Adrenal gland (tissue), 12 donors: ENCODE measurements around the gene SLC11A1. TPM values are rescaled to one million over a fixed set of nuclear protein-coding genes. Genes with fewer than 3 reads are reported as not detected.

ENCODE experiments used
- DNase-seq, 7 donors: peaks; one replicate each; pipeline ENCODE4 v3.0.0-alpha.2; 2019 to 2020
- H3K27ac ChIP-seq, 5 donors: fragments of 200-600 bp; sonication (generic) in 4 of 5; 1 replicate in 3 of 5; 2 replicates in 2 of 5; pipeline versions ENCODE4 v1.5.1 to v1.8.0; 2016 to 2020; ENCODE audit warnings: mild to moderate bottlenecking in 1 of 5
- H3K27me3 ChIP-seq: fragments of 200-600 bp; 2 replicates; pipeline ENCODE4 v1.8.0; 2021
- H3K36me3 ChIP-seq, 2 donors: fragments of 200-600 bp; replicated peaks in 1 of 2; 1 replicate in 1 of 2; 2 replicates in 1 of 2; pipeline versions ENCODE4 v1.5.1 to v1.8.0; 2018 to 2022
- H3K4me1 ChIP-seq, 2 donors: fragments of 200-600 bp; replicated peaks in 1 of 2; 1 replicate in 1 of 2; 2 replicates in 1 of 2; pipeline versions ENCODE4 v1.5.1 to v1.8.0; 2018 to 2021
- H3K4me3 ChIP-seq, 4 donors: fragments of 200-600 bp; sonication (generic) in 3 of 4; one replicate each; pipeline ENCODE4 v1.5.1; 2016 to 2018
- H3K9me3 ChIP-seq, 3 donors: fragments of 200-600 bp; sonication (generic) in 1 of 3; replicated peaks in 1 of 3; 1 replicate in 2 of 3; 2 replicates in 1 of 3; pipeline versions ENCODE4 v1.5.1 to v1.8.0; 2016 to 2021
- POLR2A ChIP-seq, 2 donors: fragments of 450-650 bp; IDR thresholded peaks; one replicate each; pipeline ENCODE4 v1.6.1; 2017; ENCODE audit warnings: antibody characterized with exemption in 2 of 2, mild to moderate bottlenecking in 2 of 2, moderate library complexity in 1 of 2
- WGBS, 4 donors: extraction: QIAGEN DNeasy Blood & Tissue Kit in 2 of 4; methylation state at CpG; one replicate each; pipeline versions ENCODE4 v1.1.5 to v1.1.7; 2013 to 2017; 5-methylcytosine and 5-hydroxymethylcytosine counted together
- intact Hi-C, 2 donors: fragments of 100-400 bp; cut with DNase I; formaldehyde crosslinking; loops; one replicate each; pipeline versions ENCODE4 v1.14.1 to v1.15.0; 2022 to 2023
- polyA plus RNA-seq, 3 donors: library from polyadenylated mRNA; stranded (reverse); fragments of 200-250 nt in 2 of 3; fragments of 350-450 nt in 1 of 3; fragmentation: Illumina TruSeq in 1 of 3; extraction: RNeasy Lipid Tissue Mini Kit (QIAGEN cat#74804) in 1 of 3; gene quantifications; one replicate each; pipeline ENCODE4 v1.2.3, GENCODE V29; 2013 to 2014
- total RNA-seq, 9 donors: library from RNA; depleted of rRNA in 4 of 9; stranded (reverse); fragments of >200 nt in 4 of 9; fragments of 120-200 nt in 1 of 9; fragmentation: NEBNext Ultra II Directional in 1 of 9; extraction: Animal tissue kit (Norgen Biotek cat#: 25700) in 1 of 9; gene quantifications; one replicate each; pipeline versions ENCODE4 v1.1.0 to v1.2.4, GENCODE V29; 2013 to 2023
- TF ChIP-seq, protein P1 (sequence below), 6 experiments: fragments of 450-650 bp in 4 of 6; fragments of 200-600 bp in 2 of 6; sonication (generic) in 1 of 6; IDR thresholded peaks; 1 replicate in 5 of 6; 2 replicates in 1 of 6; pipeline versions ENCODE4 v1.5.1 to v1.8.0; 2016 to 2021; ENCODE audit warnings: antibody characterized with exemption in 6 of 6, mild to moderate bottlenecking in 2 of 6, moderate library complexity in 1 of 6
- donor health status: healthy with polysubstance abuse.
- donor health status: Bipolar disorder and iron deficiency.
- donor health status: DM: yes; HTN: yes; CAD: no.
- donor health status: DM: no; HTN: no; CAD: no.
- donor health status: DM: no; HTN: no; CAD: no.
- donor health status: DM: yes; HTN: yes; CAD: no.

SLC11A1 gene
- total and polyA plus RNA-seq, 12 donors: 1.1 to 89.9 (median 30.9) TPM

DNA sequence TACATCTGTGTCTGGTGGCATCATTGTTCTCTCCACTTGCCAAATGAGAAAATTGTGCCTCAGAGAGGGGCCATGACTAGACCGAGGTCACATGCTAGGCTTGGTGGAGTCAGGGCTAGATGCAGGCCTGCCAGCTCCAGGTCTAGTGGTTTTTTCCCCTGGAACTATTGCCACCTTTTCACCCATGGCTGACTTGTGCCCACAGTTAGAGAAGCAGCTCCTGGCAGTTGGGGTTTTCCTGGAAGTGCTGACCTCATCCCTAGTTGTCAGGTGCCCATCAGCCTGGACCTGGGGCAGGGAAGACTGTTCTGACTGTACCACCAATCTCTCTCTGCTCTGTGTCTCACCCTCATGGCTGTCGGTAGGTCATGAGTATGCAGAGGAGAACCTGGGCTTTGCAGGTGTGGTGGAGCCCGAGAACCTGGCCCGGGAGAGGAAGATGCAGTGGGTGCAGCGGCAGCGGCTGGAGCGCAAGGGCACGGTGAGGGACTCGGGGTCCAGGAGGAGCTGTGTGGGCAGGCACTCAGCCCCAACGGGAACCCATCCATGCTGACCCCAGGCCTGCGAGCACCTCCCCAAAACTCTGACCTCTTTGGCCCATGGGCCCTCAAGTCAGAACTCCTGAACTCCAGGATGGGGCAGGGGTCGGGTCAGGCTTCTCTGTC, 37.9 kb upstream of the SLC11A1 start:
- H3K27ac ChIP-seq: no peak overlapping the region
- DNase-seq: no peak
- no peaks in the 10 kb centered on the region for H3K9me3 ChIP-seq
- intact Hi-C loops: no loop called here
- H3K27me3 ChIP-seq: no peaks in the 10 kb centered on the region
- no peak for TF ChIP-seq POLR2A (IDR thresholded peaks at IDR 0.05)
- TF ChIP-seq, protein P1, sequence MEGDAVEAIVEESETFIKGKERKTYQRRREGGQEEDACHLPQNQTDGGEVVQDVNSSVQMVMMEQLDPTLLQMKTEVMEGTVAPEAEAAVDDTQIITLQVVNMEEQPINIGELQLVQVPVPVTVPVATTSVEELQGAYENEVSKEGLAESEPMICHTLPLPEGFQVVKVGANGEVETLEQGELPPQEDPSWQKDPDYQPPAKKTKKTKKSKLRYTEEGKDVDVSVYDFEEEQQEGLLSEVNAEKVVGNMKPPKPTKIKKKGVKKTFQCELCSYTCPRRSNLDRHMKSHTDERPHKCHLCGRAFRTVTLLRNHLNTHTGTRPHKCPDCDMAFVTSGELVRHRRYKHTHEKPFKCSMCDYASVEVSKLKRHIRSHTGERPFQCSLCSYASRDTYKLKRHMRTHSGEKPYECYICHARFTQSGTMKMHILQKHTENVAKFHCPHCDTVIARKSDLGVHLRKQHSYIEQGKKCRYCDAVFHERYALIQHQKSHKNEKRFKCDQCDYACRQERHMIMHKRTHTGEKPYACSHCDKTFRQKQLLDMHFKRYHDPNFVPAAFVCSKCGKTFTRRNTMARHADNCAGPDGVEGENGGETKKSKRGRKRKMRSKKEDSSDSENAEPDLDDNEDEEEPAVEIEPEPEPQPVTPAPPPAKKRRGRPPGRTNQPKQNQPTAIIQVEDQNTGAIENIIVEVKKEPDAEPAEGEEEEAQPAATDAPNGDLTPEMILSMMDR (IDR thresholded peaks at IDR 0.05): no peak
- H3K36me3 ChIP-seq: peaks cover 0 to 7% of the 10 kb centered on the region in 2 donors
- no peaks in the 10 kb centered on the region for H3K4me1 ChIP-seq
- no peak overlapping the region for H3K4me3 ChIP-seq
- WGBS, 4 donors: 95 to 98% (median 97%) methylated on average over 9 to 12 of the region's 12 CpGs

DNA sequence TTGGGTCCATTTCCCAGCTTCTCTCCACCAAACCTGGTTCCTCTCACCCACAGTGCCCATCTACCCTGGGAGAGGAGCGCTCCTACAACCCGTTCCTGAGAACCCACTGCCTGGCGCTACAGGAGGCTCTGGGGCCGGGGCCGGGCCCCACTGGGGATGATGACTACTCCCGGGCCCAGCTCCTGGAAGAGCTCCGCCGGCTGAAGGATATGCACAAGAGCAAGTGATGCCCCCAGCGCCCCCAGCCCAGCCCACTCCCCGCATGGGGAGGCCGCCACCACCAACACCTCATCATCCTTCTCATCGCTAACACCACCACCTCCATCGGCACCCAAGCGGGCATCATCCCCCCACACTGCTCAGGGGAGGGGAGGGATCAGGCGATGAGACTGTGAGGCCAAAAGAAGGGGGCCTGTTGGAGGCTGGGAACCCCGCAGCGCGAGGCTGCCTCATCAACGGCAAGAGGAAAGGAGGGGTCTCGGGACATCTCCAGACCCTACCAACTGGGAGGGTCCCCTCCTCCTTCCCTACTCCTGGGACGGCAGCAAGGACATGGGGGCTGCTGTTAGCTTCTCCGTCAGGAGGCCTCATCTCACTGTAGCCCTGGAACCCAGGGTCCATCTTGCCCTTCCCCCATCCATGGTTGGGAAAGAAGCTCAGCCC, 37.2 kb upstream of the SLC11A1 start:
- H3K27me3 ChIP-seq: no peaks in the 10 kb centered on the region
- DNase-seq: no peak
- H3K36me3 ChIP-seq: peaks cover 0 to 7% of the 10 kb centered on the region in 2 donors
- no peaks in the 10 kb centered on the region for H3K4me1 ChIP-seq
- TF ChIP-seq, protein P1 (IDR thresholded peaks at IDR 0.05): no peak
- TF ChIP-seq POLR2A (IDR thresholded peaks at IDR 0.05): no peak
- no peak overlapping the region for H3K27ac ChIP-seq
- intact Hi-C loops: no loop called here
- H3K9me3 ChIP-seq: no peaks in the 10 kb centered on the region
- H3K4me3 ChIP-seq: no peak overlapping the region
- WGBS, 4 donors: 92 to 97% (median 94%) methylated on average over 8 to 22 of the region's 22 CpGs

DNA sequence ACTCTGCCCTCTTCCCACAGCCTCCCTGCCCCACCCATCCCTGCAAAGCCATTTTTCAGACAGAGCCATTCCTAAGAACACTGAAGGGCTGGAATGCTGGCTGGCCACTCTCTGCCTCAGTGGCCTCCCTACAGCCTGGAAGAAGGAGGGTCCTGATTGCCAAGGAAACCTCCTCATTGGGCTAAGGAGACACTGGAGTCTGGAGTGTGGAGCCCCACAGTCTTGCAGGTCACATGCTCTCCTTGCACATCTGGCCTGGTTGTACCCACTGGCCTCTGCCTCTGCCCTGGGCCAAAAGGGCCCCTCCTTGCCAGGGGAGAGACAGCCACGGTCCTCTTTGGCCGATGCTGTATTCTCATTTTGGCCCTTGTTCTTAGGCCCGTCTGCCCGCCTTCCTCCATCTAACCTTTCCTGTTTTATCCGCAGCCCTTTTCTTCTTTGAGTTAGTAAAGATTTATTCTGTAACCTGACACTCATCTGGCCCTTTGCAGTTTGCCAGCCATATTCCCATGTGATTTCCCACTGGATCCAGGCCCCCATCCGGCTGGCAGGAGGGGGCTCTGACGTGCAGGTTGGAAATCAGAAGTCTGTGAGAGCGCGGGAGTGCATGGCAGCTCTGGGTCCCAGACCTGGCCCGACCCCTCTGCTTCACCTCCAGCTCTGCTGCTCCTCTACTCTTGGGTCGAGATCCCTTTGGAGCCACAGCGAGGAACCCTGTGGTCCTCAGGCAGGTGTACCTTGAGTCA, 36.4 kb upstream of the SLC11A1 start:
- Histone ChIP-seq H3K36me3 (peaks cover 0 to 7% of the 10 kb centered on the region in 2 donors), H3K4me3 (no peak overlapping the region), H3K27ac (no peak overlapping the region), H3K27me3 (no peaks in the 10 kb centered on the region), H3K9me3 (peaks cover 0 to 2% (median 0%) of the 10 kb centered on the region in 3 donors), H3K4me1 (no peaks in the 10 kb centered on the region)
- 81 to 90% (median 86%) methylated on average over 11 to 12 of the region's 12 CpGs for WGBS, 4 donors
- no peak for DNase-seq
- TF ChIP-seq, protein P1 (IDR thresholded peaks at IDR 0.05): no peak
- no peak for TF ChIP-seq POLR2A (IDR thresholded peaks at IDR 0.05)
- intact Hi-C loops: no loop called here

DNA sequence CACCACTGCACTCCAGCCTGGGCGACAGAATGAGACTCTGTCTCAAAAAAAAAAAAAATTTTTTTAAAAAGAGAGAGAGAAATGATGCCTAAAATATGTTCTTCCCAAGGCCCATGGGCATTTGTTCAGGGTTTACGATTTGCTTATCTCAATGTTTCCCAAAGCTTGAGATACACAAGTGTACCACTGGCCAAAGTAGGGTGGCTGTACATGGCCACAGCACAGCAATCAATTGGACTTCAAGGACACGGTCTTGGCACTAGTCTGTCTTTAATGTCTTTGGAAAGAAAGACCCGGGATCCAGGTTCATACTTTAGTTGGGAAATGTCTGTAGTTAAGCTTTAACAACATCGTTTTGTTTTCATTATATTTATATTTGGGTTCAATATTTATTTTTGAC, 34.9 kb upstream of the SLC11A1 start:
- peak in 1 of 7 donors; percentile 24 for DNase-seq
- peaks cover 0 to 7% of the 10 kb centered on the region in 2 donors for H3K36me3 ChIP-seq
- H3K4me3 ChIP-seq: no peak overlapping the region
- intact Hi-C loops: no loop called here
- H3K9me3 ChIP-seq: peaks cover 0 to 11% (median 0%) of the 10 kb centered on the region in 3 donors
- TF ChIP-seq POLR2A (IDR thresholded peaks at IDR 0.05): no peak
- TF ChIP-seq, protein P1 (IDR thresholded peaks at IDR 0.05): no peak
- WGBS, 4 donors: 58 to 68% (median 62%) methylated on average over 5 of the region's 5 CpGs
- H3K4me1 ChIP-seq: no peaks in the 10 kb centered on the region
- no peaks in the 10 kb centered on the region for H3K27me3 ChIP-seq
- H3K27ac ChIP-seq: no peak overlapping the region
